ENCODE measurements around the gene PRR15L.

DNA sequence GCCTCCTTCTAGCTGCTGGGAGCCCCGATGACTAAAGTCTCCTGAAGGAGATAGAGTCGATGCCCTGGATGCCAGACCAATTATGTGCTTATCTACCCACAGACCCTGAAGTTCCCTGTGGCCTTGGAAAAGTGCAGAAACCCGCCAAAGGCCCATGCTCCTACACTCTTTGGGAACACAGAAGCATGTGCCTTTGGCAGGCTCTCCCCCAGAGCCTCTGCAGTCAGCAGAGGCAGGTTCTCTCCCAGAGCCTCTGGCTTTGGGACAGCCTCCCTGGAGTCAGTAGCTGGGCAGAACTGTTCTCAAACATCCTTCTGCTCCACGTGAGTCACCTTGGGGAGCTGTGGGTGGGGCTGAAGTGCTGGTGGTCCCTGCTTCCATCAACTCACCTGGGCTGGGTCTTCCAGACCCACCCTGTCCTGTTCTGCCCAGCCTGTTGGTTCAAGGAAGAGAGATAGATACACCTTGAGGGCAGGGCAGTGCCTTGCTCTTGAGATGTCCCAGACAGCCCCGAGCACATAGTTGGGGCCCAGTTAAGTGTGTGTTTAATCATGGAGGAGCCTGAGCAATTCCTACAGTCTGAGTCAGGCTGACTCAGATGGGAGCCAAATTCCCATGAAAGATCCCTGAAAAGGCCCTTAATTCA lies 10.0 kb upstream of the PRR15L start:
- TF ChIP-seq EZH2 (IDR thresholded peaks at IDR 0.05; ENCODE audit: borderline replicate concordance) (no peak), EZH2phosphoT487 (IDR thresholded peaks at IDR 0.05; ENCODE audit: low read depth, severe bottlenecking, unreplicated experiment) (no peak), CTCF (IDR thresholded peaks at IDR 0.05; ENCODE audit: poor library complexity) (no peak)
